IPS DF 6.9 (cell line): ENCODE measurements around the gene MB.

Experiments
- DNase-seq: peaks from one replicate; pipeline ENCODE4 v3.0.0-alpha.2; 2013; ENCODE audit warnings: low read depth, low spot score
- H3K27ac ChIP-seq: one replicate; pipeline ENCODE4 v1.5.1; 2013; ENCODE audit warnings: low read length, control low read depth
- H3K27me3 ChIP-seq: 2 replicates; pipeline ENCODE4 v1.6.1; 2013; ENCODE audit warnings: mild to moderate bottlenecking, low read length; ENCODE audit not compliant: control insufficient read depth, insufficient read depth
- H3K36me3 ChIP-seq: 2 replicates; pipeline ENCODE4 v1.6.1; 2013; ENCODE audit warnings: low read length; ENCODE audit not compliant: control insufficient read depth, insufficient read depth
- H3K4me1 ChIP-seq: 2 replicates; pipeline ENCODE4 v1.6.1; 2013; ENCODE audit warnings: low read length; ENCODE audit not compliant: control insufficient read depth, insufficient read depth
- H3K4me3 ChIP-seq: 2 replicates; pipeline ENCODE4 v1.5.1; 2013; ENCODE audit warnings: mild to moderate bottlenecking, low read length
- H3K9me3 ChIP-seq: 2 replicates; pipeline ENCODE4 v1.6.1; 2013; ENCODE audit warnings: low read length, inconsistent platforms; ENCODE audit not compliant: control insufficient read depth, insufficient read depth
- WGBS: extraction: QIAGEN DNeasy Blood & Tissue Kit; methylation state at CpG from one replicate; pipeline ENCODE4 v1.1.7; 2013; ENCODE audit warnings: mixed read lengths, missing lambda C conversion rate; ENCODE audit not compliant: insufficient read length, insufficient coverage; 5-methylcytosine and 5-hydroxymethylcytosine counted together

Gene MB

DNA sequence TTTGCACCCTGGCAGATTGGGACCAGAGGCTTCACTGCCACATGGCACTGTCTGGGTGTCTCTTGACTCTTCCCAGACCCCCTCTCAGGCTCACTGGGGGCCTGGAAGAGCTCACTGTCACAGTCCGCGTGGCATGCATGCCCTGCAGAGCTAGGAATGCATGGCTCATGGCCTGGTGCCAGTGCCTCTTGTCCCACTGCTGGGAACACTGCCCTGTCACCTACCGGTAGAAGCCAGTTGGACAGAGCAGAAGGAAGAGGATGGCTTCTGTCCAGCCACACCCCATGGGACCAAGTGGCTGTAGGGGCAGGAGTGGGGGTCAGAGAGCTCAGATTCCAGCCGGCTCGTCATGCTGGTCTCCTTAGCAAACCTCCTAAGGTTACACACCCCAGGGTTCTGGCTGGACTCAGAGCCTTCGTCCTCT is 29.7 kb downstream of the MB start:
- Histone ChIP-seq H3K9me3 (no peaks in the 10 kb centered on the region), H3K27ac (no peak overlapping the region), H3K4me3 (no peak overlapping the region), H3K27me3 (no peaks in the 10 kb centered on the region), H3K4me1 (no peaks in the 10 kb centered on the region), H3K36me3 (no peaks in the 10 kb centered on the region)
- no CpG with 5 or more reads among the region's 6 CpGs for WGBS
- no peak for DNase-seq

GRCh38 chr22:35586771-35587170 is 30.4 kb downstream of the MB start:
- no peaks in the 10 kb centered on the region for H3K4me1 ChIP-seq
- no peak for DNase-seq
- no peaks in the 10 kb centered on the region for H3K27me3 ChIP-seq
- H3K4me3 ChIP-seq: no peak overlapping the region
- no peaks in the 10 kb centered on the region for H3K9me3 ChIP-seq
- H3K27ac ChIP-seq: no peak overlapping the region
- H3K36me3 ChIP-seq: no peaks in the 10 kb centered on the region

- Histone ChIP-seq H3K9me3 (no peaks in the 10 kb centered on the region), H3K4me3 (no peak overlapping the region), H3K36me3 (no peaks in the 10 kb centered on the region), H3K4me1 (no peaks in the 10 kb centered on the region), H3K27ac (no peak overlapping the region), H3K27me3 (no peaks in the 10 kb centered on the region)
- DNase-seq: no peak
- no CpG with 5 or more reads among the region's 13 CpGs for WGBS
These were observed 34.1 kb downstream of the MB start for GRCh38 chr22:35582861-35583670.

GRCh38 chr22:35582218-35582860 is 34.8 kb downstream of the MB start:
- H3K27me3 ChIP-seq: no peaks in the 10 kb centered on the region
- no peak for DNase-seq
- no peaks in the 10 kb centered on the region for H3K36me3 ChIP-seq
- no peaks in the 10 kb centered on the region for H3K4me1 ChIP-seq
- no peak overlapping the region for H3K4me3 ChIP-seq
- WGBS: no CpG with 5 or more reads among the region's 11 CpGs
- no peak overlapping the region for H3K27ac ChIP-seq
- H3K9me3 ChIP-seq: no peaks in the 10 kb centered on the region

GRCh38 chr22:35581023-35581413 is 36.1 kb downstream of the MB start:
- Histone ChIP-seq H3K27me3 (no peaks in the 10 kb centered on the region), H3K4me1 (no peaks in the 10 kb centered on the region), H3K36me3 (no peaks in the 10 kb centered on the region), H3K9me3 (no peaks in the 10 kb centered on the region), H3K27ac (no peak overlapping the region), H3K4me3 (no peak overlapping the region)
- DNase-seq: no peak
- no CpG with 5 or more reads among the region's 5 CpGs for WGBS

DNA sequence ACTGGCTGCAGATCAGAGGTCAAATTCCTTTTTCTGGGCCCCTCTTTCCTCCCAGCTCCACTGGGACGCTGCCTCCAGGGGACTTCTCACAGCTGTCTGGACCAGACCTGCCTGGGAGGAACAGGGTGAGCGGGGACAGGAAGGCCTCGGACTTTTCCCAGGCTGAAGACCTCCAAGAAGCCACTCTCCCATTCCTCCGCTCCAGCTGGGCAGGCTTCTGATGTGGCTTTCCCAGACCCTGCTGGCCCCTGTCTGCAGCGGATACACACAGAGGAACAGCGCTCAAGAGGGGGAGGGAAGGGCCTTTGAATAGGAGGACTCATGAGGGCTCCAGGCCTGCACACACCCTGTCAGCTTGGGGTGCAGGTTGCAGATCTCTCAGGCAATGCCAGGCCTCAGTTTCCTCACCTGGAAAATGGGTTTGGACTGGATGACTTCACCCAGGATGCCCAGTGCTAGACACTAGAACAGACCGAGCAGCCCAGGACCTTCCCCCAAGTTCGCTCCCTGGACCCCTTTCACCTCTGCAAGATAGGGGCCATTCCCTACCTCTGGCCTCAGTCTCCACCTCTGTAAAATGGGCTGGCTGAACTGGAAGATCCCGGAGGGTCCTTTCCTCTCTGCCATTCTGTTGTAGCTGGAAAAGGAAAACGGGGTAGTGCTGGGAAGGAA is 36.6 kb downstream of the MB start:
- Histone ChIP-seq H3K4me1 (no peaks in the 10 kb centered on the region), H3K9me3 (no peaks in the 10 kb centered on the region), H3K4me3 (no peak overlapping the region), H3K27ac (no peak overlapping the region), H3K36me3 (no peaks in the 10 kb centered on the region), H3K27me3 (no peaks in the 10 kb centered on the region)
- WGBS: no CpG with 5 or more reads among the region's 10 CpGs
- no peak for DNase-seq

- Histone ChIP-seq H3K27me3 (no peaks in the 10 kb centered on the region), H3K4me1 (no peaks in the 10 kb centered on the region), H3K27ac (no peak overlapping the region), H3K9me3 (no peaks in the 10 kb centered on the region), H3K36me3 (no peaks in the 10 kb centered on the region), H3K4me3 (no peak overlapping the region)
- DNase-seq: no peak
- no CpG with 5 or more reads among the region's 19 CpGs for WGBS
These were observed 38.1 kb downstream of the MB start for GRCh38 chr22:35578836-35579575.

GRCh38 chr22:35577799-35578659 is 39.1 kb downstream of the MB start:
- Histone ChIP-seq H3K36me3 (no peaks in the 10 kb centered on the region), H3K27me3 (no peaks in the 10 kb centered on the region), H3K4me1 (no peaks in the 10 kb centered on the region), H3K9me3 (no peaks in the 10 kb centered on the region), H3K4me3 (no peak overlapping the region), H3K27ac (no peak overlapping the region)
- WGBS: 100% methylated on average over 2 of the region's 2 CpGs
- DNase-seq: no peak

DNA sequence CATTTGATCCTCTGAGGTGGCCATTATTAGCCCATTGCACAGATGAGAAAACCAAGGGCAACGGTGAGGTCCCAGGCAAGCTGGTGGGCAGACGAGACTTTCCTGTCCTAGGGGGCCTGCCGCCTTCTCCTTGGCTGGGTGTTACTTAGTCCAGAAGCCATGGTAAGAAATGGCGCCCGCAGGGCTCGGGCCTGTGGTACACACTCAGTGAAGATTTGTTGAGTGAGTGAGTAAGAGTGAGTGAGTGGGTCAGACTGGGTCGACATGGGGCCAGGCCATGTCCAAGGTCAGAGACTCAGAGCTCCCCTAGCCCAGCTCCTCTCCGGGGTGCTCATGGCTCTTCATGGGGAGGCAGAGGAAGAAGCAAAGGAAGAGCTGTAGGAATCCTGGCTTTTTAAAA is 40.5 kb downstream of the MB start:
- DNase-seq: no peak
- Histone ChIP-seq H3K27ac (no peak overlapping the region), H3K4me1 (no peaks in the 10 kb centered on the region), H3K36me3 (no peaks in the 10 kb centered on the region), H3K9me3 (no peaks in the 10 kb centered on the region), H3K4me3 (no peak overlapping the region), H3K27me3 (no peaks in the 10 kb centered on the region)
- WGBS: no CpG with 5 or more reads among the region's 8 CpGs
